Effector memory CD4-positive, alpha-beta T cell (primary cell): ENCODE data around the gene ZBTB44.

Experiments
- DNase-seq, 3 donors: peaks; one replicate each; pipeline ENCODE4 v3.0.0-alpha.2; 2020
- H3K27ac ChIP-seq: 2 replicates; pipeline ENCODE4 v1.7.0; 2013; ENCODE audit warnings: mild to moderate bottlenecking, low read length, moderate library complexity; ENCODE audit not compliant: insufficient read depth, poor library complexity, severe bottlenecking
- H3K27me3 ChIP-seq: replicated peaks from 2 replicates; pipeline ENCODE4 v1.7.0; 2013; ENCODE audit warnings: mild to moderate bottlenecking, low read length; ENCODE audit not compliant: insufficient read depth, control insufficient read depth, poor library complexity, severe bottlenecking
- H3K36me3 ChIP-seq: 2 replicates; pipeline ENCODE4 v1.7.0; 2013; ENCODE audit warnings: mild to moderate bottlenecking, low read length, moderate library complexity; ENCODE audit not compliant: control insufficient read depth, insufficient read depth
- H3K4me1 ChIP-seq: 2 replicates; pipeline ENCODE4 v1.7.0; 2013; ENCODE audit warnings: low read length, mild to moderate bottlenecking; ENCODE audit not compliant: control insufficient read depth, insufficient read depth, poor library complexity, severe bottlenecking
- H3K4me3 ChIP-seq: 2 replicates; pipeline ENCODE4 v1.7.0; 2013; ENCODE audit warnings: low read length, low read depth, mild to moderate bottlenecking; ENCODE audit not compliant: insufficient read depth, poor library complexity, severe bottlenecking
- H3K9me3 ChIP-seq: 2 replicates; pipeline ENCODE4 v1.7.0; 2013; ENCODE audit warnings: mild to moderate bottlenecking, low read length, moderate library complexity; ENCODE audit not compliant: control insufficient read depth

The ZBTB44 gene

GRCh38 chr11:130180896-130181294 is 133.8 kb downstream of the ZBTB44 start:
- Histone ChIP-seq H3K36me3 (no peaks in the 10 kb centered on the region), H3K27me3 (no peaks in the 10 kb centered on the region), H3K4me3 (no peak overlapping the region), H3K4me1 (no peaks in the 10 kb centered on the region), H3K9me3 (no peaks in the 10 kb centered on the region), H3K27ac (no peak overlapping the region)
- DNase-seq: no peak

- Histone ChIP-seq H3K4me3 (no peak overlapping the region), H3K36me3 (no peaks in the 10 kb centered on the region), H3K27ac (no peak overlapping the region), H3K4me1 (no peaks in the 10 kb centered on the region), H3K9me3 (no peaks in the 10 kb centered on the region), H3K27me3 (no peaks in the 10 kb centered on the region)
- DNase-seq: no peak
Observed at GRCh38 chr11:130180491-130180890, 134.2 kb downstream of the ZBTB44 start.

- Histone ChIP-seq H3K27me3 (no peaks in the 10 kb centered on the region), H3K4me1 (no peaks in the 10 kb centered on the region), H3K9me3 (no peaks in the 10 kb centered on the region), H3K36me3 (no peaks in the 10 kb centered on the region), H3K27ac (no peak overlapping the region), H3K4me3 (no peak overlapping the region)
- DNase-seq: no peak
Observed at GRCh38 chr11:130179396-130180306, 135.1 kb downstream of the ZBTB44 start.

GRCh38 chr11:130178441-130179339 is 136.0 kb downstream of the ZBTB44 start:
- Histone ChIP-seq H3K27ac (no peak overlapping the region), H3K4me1 (no peaks in the 10 kb centered on the region), H3K36me3 (no peaks in the 10 kb centered on the region), H3K27me3 (no peaks in the 10 kb centered on the region), H3K4me3 (no peak overlapping the region), H3K9me3 (no peaks in the 10 kb centered on the region)
- no peak for DNase-seq

DNA sequence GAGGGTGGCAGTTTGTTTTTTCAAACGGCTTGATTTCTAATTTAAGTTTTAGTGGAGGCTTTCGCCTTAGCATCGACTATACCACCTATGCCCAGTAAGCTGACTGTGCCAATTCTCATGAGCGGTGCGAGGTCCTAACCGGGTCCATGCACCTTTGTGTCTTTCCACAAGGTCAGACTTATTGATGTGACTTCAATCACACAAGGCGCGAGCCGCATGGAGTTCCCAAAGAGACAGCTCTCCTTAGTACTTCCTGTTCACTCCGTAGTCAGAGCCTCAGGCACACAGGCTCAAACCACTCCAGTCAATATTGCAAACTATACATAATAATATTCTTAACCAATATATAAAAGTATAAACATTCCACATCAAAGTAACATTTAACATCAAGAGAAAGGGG is 136.9 kb downstream of the ZBTB44 start:
- Histone ChIP-seq H3K27me3 (no peaks in the 10 kb centered on the region), H3K4me3 (no peak overlapping the region), H3K4me1 (no peaks in the 10 kb centered on the region), H3K27ac (no peak overlapping the region), H3K36me3 (no peaks in the 10 kb centered on the region), H3K9me3 (no peaks in the 10 kb centered on the region)
- DNase-seq: no peak
